GM19193 (cell line): ENCODE measurements around the gene FCRL5.

ENCODE experiments used
- POLR2A ChIP-seq: IDR thresholded peaks from 4 replicates; pipeline ENCODE4 v1.6.1; 2011; ENCODE audit not compliant: insufficient read depth, insufficient read length; ENCODE audit errors: extremely low read depth

FCRL5 gene

GRCh38 chr1:157477419-157477818 lies 74.9 kb downstream of the FCRL5 start:
- no peak for TF ChIP-seq POLR2A

DNA sequence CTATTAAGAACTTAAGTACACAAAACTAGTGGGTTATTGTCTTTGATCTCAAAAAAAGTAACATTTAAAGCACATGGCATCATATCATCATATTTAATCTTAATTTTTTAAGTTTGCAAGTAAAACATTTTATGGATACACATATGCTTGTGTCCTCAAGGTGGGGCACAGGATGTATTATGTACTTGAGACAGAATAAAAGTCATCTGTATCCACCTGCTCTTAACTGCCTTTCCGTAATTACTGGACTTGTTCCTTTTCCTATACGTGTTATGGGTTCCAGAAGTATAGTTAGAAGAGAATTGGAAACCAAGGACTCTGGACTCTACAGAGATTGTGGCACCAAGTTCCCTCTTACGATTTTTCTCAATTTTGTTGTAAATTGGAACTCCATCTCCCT lies 79.4 kb downstream of the FCRL5 start:
- no peak for TF ChIP-seq POLR2A

DNA sequence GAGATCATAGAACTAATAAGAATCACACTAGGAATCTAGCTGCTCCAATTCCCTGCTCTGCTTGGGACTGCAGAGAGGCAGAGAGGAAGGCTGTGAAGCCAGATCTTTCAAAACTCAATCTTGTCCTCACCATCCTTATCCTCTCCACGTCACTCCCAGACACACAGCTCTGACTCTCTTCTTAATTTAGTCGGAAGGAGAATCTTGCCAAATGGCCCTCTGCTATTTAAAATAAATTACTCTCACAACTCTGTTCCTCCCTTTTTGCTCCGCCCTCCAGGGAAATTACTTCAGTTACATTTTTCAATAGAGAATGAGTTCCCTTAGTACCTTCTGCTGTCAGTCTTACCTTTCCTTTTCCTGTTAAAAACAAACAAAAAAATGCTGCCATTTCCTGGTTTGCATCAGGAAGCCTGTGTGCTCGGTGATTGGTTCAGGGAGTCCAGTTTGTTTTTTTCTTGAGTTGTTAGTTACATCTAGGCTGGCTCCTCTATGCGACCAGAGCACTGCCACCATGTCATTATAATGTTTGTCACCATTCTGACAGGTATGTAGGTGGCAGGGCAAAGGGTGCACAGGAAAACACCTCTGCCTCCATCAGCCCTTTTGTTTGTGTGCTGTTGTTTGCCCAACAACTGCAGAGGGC lies 80.1 kb downstream of the FCRL5 start:
- TF ChIP-seq POLR2A, result no peak

GRCh38 chr1:157471531-157471930 lies 80.8 kb downstream of the FCRL5 start:
- no peak for TF ChIP-seq POLR2A

DNA sequence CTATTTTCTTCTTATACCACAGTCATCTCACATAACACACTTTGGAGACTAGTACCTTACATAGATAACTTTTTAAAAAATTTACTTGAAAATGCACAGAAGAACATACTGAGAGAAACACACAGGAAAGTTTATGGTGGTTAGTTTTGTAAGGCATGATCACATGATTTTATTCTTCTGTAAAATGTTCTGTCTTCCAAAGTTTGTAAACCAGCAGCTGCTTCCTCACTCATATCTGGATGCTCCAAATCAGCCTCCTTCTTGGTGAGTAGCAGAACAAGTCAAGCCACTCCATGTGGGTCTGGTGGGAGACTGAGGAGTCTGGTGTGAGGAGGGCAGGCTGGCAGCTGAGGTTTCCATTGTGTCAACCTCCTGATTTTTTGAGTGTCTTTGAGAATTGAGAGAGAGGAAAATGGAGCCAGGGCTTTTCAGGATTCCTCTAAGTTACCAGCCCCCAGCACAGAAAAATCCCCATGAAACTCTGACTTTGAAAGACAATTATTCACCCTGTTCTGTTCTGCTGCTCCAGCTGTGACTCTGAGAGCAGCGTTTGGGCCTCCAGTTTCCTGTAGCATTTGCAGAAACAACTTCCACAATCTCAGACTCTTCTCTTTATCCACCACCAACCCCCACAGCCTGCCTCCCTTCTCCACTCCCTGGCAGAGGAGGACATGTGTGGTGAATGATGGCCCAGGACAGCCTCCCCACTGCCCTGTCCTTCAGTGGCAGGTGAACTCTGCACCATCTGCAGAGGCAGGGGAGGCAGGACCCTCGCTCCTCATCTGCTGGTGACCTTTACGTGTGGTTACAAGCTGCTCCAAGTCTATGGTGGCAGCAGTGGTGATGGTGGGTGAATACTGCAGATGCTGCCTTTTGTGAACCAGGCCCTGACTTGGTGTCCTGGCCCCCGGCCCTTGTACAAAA lies 82.3 kb downstream of the FCRL5 start:
- TF ChIP-seq POLR2A, result no peak

GRCh38 chr1:157469300-157469699 lies 83.0 kb downstream of the FCRL5 start:
- TF ChIP-seq POLR2A, result no peak

- TF ChIP-seq POLR2A, result no peak
These were observed 86.3 kb downstream of the FCRL5 start for GRCh38 chr1:157466011-157466410.
